Trophoblast cell (in vitro differentiated cells and primary cell): ENCODE results near the gene RASL11B.

ENCODE experiments used
- DNase-seq, 2 donors: peaks; one replicate each; pipeline ENCODE4 v3.0.0-alpha.2; 2016
- H2AFZ ChIP-seq: 2 replicates; pipeline ENCODE4 v1.6.1; 2013; ENCODE audit warnings: low read length, moderate library complexity, mild to moderate bottlenecking; ENCODE audit not compliant: insufficient read depth, poor library complexity
- H2AK5ac ChIP-seq: 2 replicates; pipeline ENCODE4 v1.6.1; 2013; ENCODE audit warnings: mild to moderate bottlenecking, low read length
- H2BK120ac ChIP-seq: 2 replicates; pipeline ENCODE4 v1.6.1; 2013; ENCODE audit warnings: low read length, mild to moderate bottlenecking, moderate library complexity; ENCODE audit not compliant: insufficient read depth, poor library complexity
- H2BK12ac ChIP-seq: 2 replicates; pipeline ENCODE4 v1.6.1; 2013; ENCODE audit warnings: mild to moderate bottlenecking, low read length, moderate library complexity
- H2BK5ac ChIP-seq: 2 replicates; pipeline ENCODE4 v1.6.1; 2013; ENCODE audit warnings: low read length, low read depth, moderate library complexity, mild to moderate bottlenecking; ENCODE audit not compliant: poor library complexity
- H3K14ac ChIP-seq: 2 replicates; pipeline ENCODE4 v1.6.1; 2013; ENCODE audit warnings: mild to moderate bottlenecking, low read length
- H3K18ac ChIP-seq: 2 replicates; pipeline ENCODE4 v1.6.1; 2013; ENCODE audit warnings: mild to moderate bottlenecking, low read length
- H3K23ac ChIP-seq: 2 replicates; pipeline ENCODE4 v1.6.1; 2013; ENCODE audit warnings: low read length
- H3K27ac ChIP-seq: 2 replicates; pipeline ENCODE4 v1.5.1; 2013; ENCODE audit warnings: low read depth, mild to moderate bottlenecking, inconsistent platforms, low read length, moderate library complexity
- H3K27me3 ChIP-seq: 2 replicates; pipeline ENCODE4 v1.6.1; 2013; ENCODE audit warnings: inconsistent platforms, mild to moderate bottlenecking, low read length, moderate library complexity; ENCODE audit not compliant: insufficient read depth
- H3K36me3 ChIP-seq, 2 experiments: 1 replicate in 1 of 2; 2 replicates in 1 of 2; pipeline ENCODE4 v1.6.1; 2013; ENCODE audit warnings: low read length in 2 of 2, mild to moderate bottlenecking in 2 of 2, moderate library complexity in 1 of 2; ENCODE audit not compliant: insufficient read depth in 2 of 2, control insufficient read depth in 1 of 2
- H3K4ac ChIP-seq: 2 replicates; pipeline ENCODE4 v1.6.1; 2013; ENCODE audit warnings: low read depth, mild to moderate bottlenecking, low read length, moderate library complexity
- H3K4me1 ChIP-seq, 2 experiments: 1 replicate in 1 of 2; 2 replicates in 1 of 2; pipeline ENCODE4 v1.6.1; 2013; ENCODE audit warnings: low read length in 2 of 2, mild to moderate bottlenecking in 2 of 2, moderate library complexity in 1 of 2; ENCODE audit not compliant: insufficient read depth in 2 of 2, control insufficient read depth in 1 of 2
- H3K4me2 ChIP-seq: 2 replicates; pipeline ENCODE4 v1.6.1; 2013; ENCODE audit warnings: inconsistent platforms, mild to moderate bottlenecking, low read length, moderate library complexity
- H3K4me3 ChIP-seq: 2 replicates; pipeline ENCODE4 v1.5.1; 2013; ENCODE audit warnings: mild to moderate bottlenecking, low read depth, low read length, inconsistent platforms
- H3K79me1 ChIP-seq: one replicate; pipeline ENCODE4 v1.6.1; 2013; ENCODE audit warnings: low read length
- H3K79me2 ChIP-seq: 2 replicates; pipeline ENCODE4 v1.6.1; 2013; ENCODE audit warnings: low read length, mild to moderate bottlenecking; ENCODE audit not compliant: control insufficient read depth, insufficient read depth, poor library complexity
- H3K9ac ChIP-seq: 2 replicates; pipeline ENCODE4 v1.6.1; 2013; ENCODE audit warnings: mild to moderate bottlenecking, low read length
- H3K9me3 ChIP-seq: 2 replicates; pipeline ENCODE4 v1.6.1; 2013; ENCODE audit warnings: low read depth, mild to moderate bottlenecking, control low read depth, inconsistent platforms, low read length; ENCODE audit not compliant: insufficient read depth
- H4K12ac ChIP-seq: 2 replicates; pipeline ENCODE4 v1.6.1; 2013; ENCODE audit warnings: low read depth, mild to moderate bottlenecking, low read length, moderate library complexity
- H4K8ac ChIP-seq: 2 replicates; pipeline ENCODE4 v1.6.1; 2013; ENCODE audit warnings: low read depth, mild to moderate bottlenecking, low read length, moderate library complexity
- H4K91ac ChIP-seq: one replicate; pipeline ENCODE4 v1.6.1; 2013; ENCODE audit warnings: low read depth, mild to moderate bottlenecking, low read length, moderate library complexity
- WGBS: extraction: QIAGEN DNeasy Blood & Tissue Kit; methylation state at CpG from one replicate; pipeline ENCODE4 v1.1.7; 2013; ENCODE audit warnings: missing lambda C conversion rate; ENCODE audit not compliant: insufficient read length, insufficient coverage; ENCODE audit errors: extremely low coverage; 5-methylcytosine and 5-hydroxymethylcytosine counted together

RASL11B gene

GRCh38 chr4:52852041-52852440, 10.1 kb upstream of the RASL11B start:
- H3K79me2 ChIP-seq = no peaks in the 10 kb centered on the region
- no CpG with 5 or more reads among the region's 1 CpG for WGBS
- no peak overlapping the region for H3K23ac ChIP-seq
- peak overlapping the region; percentile 30 for H3K18ac ChIP-seq
- H3K4me2 ChIP-seq = no peak overlapping the region
- peak overlapping the region; percentile 6 for H2AFZ ChIP-seq
- no peak overlapping the region for H4K12ac ChIP-seq
- peak overlapping the region; percentile 59 for H2AK5ac ChIP-seq
- no peak overlapping the region for H3K9ac ChIP-seq
- H2BK5ac ChIP-seq = no peak overlapping the region
- no peak overlapping the region for H3K4ac ChIP-seq
- H3K27me3 ChIP-seq = no peaks in the 10 kb centered on the region
- H2BK12ac ChIP-seq = peak overlapping the region; percentile 91
- H3K4me3 ChIP-seq = no peak overlapping the region
- H4K8ac ChIP-seq = no peak overlapping the region
- H3K9me3 ChIP-seq = no peaks in the 10 kb centered on the region
- DNase-seq = no peak
- peak overlapping the region; percentile 16 for H3K14ac ChIP-seq
- peak overlapping the region; percentile 40 for H3K27ac ChIP-seq
- H4K91ac ChIP-seq = peak overlapping the region; percentile 76
- H3K4me1 ChIP-seq = peaks cover 12 to 27% of the 10 kb centered on the region in 2 experiments
- H3K36me3 ChIP-seq = no peaks in the 10 kb centered on the region
- H2BK120ac ChIP-seq = no peak overlapping the region
- H3K79me1 ChIP-seq = peaks cover 10% of the 10 kb centered on the region

DNA sequence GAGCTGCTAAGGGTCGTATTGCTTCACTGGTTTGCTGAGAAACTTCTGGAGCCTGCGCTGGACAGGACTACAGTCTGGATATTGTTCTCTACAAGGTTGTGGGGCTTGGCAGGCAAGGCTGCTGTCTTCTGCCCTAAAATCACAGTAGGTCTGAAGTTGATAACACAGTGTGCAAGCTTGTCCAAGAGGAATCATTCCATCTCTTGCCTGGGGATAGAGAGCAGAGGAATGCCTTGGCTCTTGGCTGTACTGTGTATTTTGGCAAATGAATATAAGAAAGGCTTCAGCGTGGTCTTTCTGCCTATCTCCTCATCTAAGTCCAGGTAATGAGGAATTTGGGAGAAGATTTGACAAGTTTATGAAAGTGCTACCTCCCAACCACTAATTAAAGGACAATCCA, 9.4 kb upstream of the RASL11B start:
- Histone ChIP-seq H3K27ac (peak overlapping the region; percentile 40), H3K4me2 (peak overlapping the region; percentile 12), H3K4me1 (peaks cover 12 to 26% of the 10 kb centered on the region in 2 experiments), H3K4me3 (no peak overlapping the region), H2BK12ac (peak overlapping the region; percentile 25), H3K9me3 (no peaks in the 10 kb centered on the region), H2BK5ac (peak overlapping the region; percentile 47), H3K23ac (no peak overlapping the region), H3K27me3 (no peaks in the 10 kb centered on the region), H2BK120ac (peak overlapping the region; percentile 36), H3K14ac (peak overlapping the region; percentile 5), H2AFZ (no peak overlapping the region), H3K36me3 (no peaks in the 10 kb centered on the region), H2AK5ac (no peak overlapping the region), H3K79me1 (peaks cover 10% of the 10 kb centered on the region), H3K4ac (no peak overlapping the region), H4K91ac (no peak overlapping the region), H4K8ac (peak overlapping the region; percentile 32), H3K18ac (no peak overlapping the region), H4K12ac (no peak overlapping the region), H3K79me2 (no peaks in the 10 kb centered on the region), H3K9ac (no peak overlapping the region)
- DNase-seq = peak in 1 of 2 donors; percentile 24
- no CpG with 5 or more reads among the region's 3 CpGs for WGBS

GRCh38 chr4:52853351-52853750, 8.8 kb upstream of the RASL11B start:
- Histone ChIP-seq H3K27me3 (no peaks in the 10 kb centered on the region), H3K9me3 (no peaks in the 10 kb centered on the region), H3K23ac (no peak overlapping the region), H3K4me2 (no peak overlapping the region), H3K79me1 (peaks cover 10% of the 10 kb centered on the region), H3K79me2 (no peaks in the 10 kb centered on the region), H3K4me3 (no peak overlapping the region), H3K36me3 (no peaks in the 10 kb centered on the region), H4K12ac (no peak overlapping the region), H3K4me1 (peaks cover 12 to 23% of the 10 kb centered on the region in 2 experiments), H2AFZ (no peak overlapping the region), H3K4ac (no peak overlapping the region), H2BK5ac (no peak overlapping the region), H3K27ac (no peak overlapping the region), H3K18ac (no peak overlapping the region), H4K8ac (no peak overlapping the region), H3K9ac (no peak overlapping the region), H2AK5ac (no peak overlapping the region), H3K14ac (no peak overlapping the region), H4K91ac (no peak overlapping the region), H2BK12ac (no peak overlapping the region), H2BK120ac (no peak overlapping the region)
- peak; percentile 33 to 77 for DNase-seq

- Histone ChIP-seq H2BK120ac (no peak overlapping the region), H3K4me1 (peaks cover 16 to 18% of the 10 kb centered on the region in 2 experiments), H3K23ac (no peak overlapping the region), H2AFZ (no peak overlapping the region), H2BK5ac (no peak overlapping the region), H3K79me2 (peaks cover 2% of the 10 kb centered on the region), H3K79me1 (peaks cover 15% of the 10 kb centered on the region), H3K4me3 (no peak overlapping the region), H3K27ac (no peak overlapping the region), H3K27me3 (no peaks in the 10 kb centered on the region), H4K8ac (no peak overlapping the region), H2BK12ac (no peak overlapping the region), H3K18ac (no peak overlapping the region), H3K36me3 (no peaks in the 10 kb centered on the region), H4K12ac (no peak overlapping the region), H3K9ac (no peak overlapping the region), H3K14ac (no peak overlapping the region), H3K9me3 (no peaks in the 10 kb centered on the region), H4K91ac (no peak overlapping the region), H3K4me2 (no peak overlapping the region), H3K4ac (no peak overlapping the region), H2AK5ac (no peak overlapping the region)
- WGBS = no CpG with 5 or more reads among the region's 1 CpG
- DNase-seq = no peak
Observed at GRCh38 chr4:52856801-52857200, 5.3 kb upstream of the RASL11B start.
